Measurements from ENCODE around the gene NAT8L.

NAT8L gene

DNA sequence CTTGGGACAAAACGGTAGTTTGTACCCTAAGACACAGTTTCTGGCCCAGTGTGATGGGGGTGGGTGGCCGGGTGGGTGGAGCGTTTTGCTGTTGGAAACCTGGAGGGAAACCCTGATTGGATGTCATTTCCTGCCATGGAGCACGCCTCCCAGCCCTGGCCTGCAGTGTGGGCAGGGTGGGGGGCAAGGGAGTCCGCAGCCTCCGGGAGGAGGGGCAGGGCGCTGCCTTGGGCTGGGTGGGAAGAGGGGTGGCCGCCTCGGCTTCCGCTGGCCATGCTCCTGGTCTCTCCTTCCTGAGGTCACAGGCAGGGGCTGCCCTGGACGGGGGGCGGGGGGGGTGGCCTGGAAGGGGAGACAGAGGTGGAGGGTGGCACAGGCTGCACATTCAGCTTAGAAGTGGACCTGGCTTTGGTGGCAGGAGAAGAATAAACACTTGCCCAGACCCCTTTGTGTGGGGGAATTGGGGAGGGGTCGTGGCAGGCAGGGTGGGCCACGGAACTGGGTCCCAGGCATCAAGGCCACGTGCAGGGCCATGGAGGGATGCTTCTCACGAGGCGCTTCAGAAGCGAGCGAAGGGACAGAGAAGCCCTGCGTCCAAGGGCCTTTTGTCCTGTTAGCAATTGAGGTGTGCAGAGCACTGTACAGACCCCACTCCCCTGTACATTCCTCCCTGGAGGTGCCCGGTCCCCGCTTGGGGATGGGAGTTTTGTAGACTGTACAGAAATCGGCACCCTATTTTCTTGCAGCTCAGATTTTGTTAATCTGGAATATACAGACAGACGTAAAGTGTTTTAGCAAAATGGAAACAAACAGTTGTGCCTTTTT, 6.2 kb downstream of the NAT8L start:
- DNase-seq = no peak

DNA sequence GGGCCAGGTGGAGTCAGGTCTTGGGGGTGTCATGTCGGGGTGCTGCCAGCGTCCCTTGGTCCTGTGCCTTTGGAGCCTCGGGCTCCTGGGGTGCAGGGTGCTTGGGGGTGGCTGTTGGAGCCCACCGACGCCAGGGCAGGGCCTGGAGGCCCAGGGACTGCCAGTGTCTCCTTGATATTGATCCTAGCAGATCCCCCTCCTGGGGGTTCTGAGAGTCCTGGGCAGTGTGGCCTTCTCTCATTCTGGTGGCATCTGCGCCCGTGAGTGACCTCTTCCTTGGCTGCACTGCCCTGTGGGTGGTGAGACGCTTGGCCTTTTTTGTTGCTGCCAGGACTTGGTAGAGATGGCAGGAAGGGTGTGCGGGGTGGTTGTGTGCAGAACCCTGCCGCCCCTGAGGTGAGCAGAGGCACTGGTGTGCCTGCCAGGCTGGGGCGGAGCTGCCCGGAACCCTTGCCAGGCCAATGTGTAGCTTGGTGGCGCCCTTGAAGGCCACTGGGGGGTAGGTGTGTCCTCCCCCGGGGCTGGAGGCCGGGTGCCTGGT, 7.0 kb downstream of the NAT8L start:
- no peak for DNase-seq

DNA sequence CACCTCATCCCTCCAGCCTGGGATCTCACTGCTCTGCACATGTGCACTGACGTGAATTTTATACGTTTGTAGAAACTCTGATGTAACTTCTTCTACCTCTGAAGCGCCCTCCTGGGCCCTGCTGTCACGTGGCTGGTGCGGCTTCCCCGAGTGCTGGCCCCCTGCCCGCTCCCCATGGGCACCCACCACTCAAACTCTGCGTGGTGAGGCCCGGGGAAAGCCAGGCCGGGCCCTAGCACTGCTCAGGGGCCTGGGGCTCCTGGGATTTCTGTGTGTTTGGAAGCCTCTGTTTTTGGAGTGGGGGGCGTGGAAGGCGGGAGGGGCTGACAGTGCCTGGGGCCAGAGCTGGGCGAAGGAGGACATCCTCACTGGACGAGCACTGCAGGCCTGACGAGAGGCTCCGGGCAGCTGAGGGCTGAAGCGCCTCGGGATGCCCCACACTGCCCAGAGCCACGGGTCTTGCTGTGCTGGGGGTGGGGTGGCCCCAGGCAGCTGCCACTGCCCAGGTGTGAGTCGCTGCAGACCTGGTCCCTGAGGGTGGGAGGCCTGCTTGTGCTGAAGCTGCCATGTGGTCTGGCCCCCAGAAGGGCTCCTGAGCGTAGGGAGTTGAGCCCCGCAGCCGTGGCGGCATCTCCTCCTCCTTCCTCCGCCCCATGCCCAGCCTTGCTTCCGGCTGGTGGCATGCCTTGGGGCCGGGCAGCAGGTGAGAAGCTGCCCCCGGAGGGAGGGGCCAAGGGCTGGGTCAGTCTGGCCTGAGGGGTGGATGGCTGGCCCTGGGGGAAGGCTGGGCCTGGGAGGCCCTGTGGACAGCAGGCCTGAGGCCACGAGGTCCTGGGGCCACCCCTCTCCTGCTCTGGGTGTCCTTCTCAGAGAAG, 7.7 kb downstream of the NAT8L start:
- no peak for DNase-seq

DNA sequence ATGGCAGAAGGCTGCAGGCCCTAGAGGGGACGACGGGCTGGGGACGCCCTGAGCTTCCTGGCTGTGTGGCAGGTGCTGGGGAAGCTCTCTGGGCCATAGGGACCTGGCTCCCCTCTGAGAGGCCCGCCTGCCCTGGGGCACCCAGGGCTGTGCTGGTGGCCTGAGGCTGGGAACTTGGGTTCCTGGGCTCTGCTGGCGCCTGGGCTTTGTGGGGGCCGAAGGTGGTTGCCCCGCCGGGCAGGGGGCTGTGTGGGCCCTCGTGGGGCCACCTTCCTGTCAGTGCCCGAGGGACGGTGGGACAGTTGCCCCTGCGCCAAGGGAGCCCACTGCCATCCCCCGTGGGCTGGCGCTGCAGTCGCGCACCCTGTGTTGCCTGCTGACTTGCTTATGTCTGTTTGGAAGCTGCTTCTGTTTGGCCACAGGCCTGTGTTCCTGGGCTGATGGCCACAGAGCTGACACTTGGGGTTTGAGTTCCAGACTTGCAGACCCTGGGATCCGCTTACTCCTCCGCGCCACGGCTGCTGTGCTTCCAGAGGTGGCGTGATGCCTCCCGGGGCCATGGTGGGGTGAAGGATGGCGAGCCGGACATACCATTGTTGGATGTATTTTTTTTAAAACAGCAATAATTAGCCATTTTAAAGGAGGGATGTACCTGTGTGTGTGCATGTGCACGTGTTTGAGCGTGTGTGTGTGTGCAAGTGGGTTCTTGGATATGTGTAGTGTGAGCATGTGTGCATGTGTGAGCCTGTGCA, 8.5 kb downstream of the NAT8L start:
- DNase-seq = no peak

DNA sequence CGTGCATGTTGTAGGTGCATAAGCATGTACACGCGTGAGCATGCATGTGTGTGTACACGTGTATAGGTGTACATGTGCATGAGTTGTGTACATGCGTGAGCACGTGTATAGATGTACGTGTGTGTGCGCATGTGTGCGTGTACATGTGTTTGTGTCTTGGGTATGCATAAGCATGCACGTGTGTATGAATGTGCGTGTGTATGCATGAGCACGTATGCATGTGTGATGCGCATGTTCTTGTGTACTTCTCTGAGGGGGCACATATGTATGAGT, 9.0 kb downstream of the NAT8L start:
- DNase-seq = no peak

DNA sequence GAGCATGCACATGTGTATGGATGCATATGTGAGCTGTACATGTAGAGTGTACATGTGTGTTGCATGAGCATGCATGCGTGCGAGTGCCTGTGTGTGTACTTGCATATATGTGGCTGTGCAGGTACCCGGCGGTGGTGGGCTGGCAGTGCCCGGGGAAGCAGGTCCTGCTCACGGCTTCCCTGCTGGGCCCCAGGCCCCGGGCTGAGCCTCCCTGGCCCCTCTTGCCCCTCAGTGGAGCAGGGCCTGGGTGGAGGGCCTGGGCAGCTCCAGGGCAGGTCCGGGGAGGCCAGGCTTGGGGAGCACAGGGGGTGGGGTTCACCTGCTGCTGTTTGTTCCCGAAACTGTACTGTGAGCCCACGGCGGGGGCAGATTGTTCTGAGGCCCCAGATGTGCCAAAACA, 9.4 kb downstream of the NAT8L start:
- no peak for DNase-seq

DNA sequence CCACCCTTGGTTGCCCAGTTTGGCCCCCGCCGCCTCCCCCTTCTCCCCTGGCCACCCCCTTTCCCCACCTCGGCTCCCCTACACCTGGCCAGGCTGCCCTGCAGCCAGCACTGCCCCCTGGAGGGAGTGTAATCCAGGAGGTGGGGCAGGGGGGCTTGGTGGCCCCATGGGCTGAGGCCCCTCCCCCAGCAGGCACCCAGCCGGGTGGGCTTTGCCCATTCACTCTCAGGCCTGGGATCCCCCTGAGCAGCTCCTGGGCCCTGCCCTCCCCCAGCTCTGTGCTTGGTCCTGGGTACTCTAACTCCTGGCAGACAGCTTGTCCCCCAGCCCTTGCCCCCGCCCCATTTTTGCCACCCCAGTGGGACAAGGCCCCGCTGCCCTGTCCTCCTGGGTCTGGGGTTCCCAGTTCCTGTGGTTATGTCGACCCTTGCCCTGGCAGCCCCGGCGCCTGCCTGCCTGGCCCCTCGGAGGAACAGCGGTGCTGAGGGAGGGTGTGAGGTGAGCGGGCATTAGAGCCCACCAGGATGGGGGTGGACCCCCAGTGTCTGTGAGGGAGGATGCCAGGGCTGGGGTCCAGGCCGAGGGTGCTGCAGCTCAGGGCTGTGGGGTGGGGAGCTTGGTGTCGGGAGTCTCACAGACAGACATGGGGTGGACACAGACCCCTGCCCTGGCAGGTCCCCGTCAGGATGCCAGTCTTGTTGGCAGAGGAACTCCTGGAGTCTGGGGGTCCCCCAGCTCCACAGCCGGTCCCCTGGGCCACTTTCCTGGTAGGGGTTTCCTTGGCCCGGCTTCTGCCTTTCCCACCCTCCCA, 10.2 kb downstream of the NAT8L start:
- DNase-seq = no peak

DNA sequence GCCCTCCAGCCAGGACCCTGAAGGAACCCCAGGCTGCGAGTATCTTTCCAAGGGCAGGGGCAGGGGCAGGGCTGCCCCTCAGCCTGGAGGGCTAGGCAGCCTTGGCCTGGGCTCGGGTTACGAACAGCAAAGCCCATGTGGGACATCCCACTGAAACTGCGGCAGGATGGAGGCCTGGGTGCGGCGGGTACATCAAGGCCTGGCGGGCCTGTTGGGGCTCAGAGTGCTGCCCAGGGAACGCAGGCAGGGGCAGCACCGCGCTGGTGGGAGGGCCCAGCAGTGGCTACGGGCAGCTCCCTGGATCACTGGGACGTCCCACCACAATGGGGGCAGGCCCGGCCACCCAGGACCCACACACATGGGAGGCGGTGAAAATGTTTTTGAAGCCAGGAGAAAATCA, 10.9 kb downstream of the NAT8L start:
- DNase-seq = no peak

DNA sequence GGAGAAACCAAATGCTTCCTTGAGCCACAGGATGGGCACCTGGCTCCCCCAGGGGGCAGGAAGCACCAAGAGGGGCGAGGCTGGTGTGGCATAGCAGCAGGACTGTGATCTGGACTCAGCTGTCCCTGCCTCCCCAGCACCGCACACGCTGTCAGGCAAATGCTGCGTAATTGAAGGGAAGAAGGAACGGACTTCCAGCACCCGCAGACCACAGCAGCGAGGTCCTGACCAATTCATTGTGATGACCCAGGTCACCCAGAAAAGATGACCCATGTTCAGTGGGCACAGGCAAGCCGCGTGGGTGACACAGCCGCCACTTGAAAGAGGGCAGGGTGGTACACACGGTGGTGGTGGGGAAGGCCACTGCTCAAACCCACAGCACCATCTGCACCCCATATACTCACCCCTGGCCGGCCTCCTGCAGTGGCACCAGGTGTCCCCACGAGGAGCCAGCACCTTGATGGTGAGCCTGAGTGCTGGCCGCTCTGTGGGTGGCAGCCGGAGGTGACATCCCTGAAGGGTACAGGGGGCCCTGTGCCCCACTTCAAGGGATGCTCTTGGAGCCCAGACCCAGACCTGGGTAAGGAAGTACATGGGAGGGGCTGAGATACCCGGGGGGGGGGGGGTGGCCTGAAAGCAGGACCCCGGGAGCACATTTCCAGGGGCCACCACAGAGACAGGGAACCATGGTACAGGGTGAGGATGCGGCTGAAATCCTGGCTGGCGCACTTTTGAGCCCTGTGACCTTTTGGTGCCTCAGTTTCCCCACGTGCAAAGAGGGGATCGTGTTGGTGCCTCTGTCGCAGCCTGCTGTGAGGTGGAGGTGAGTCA, 11.5 kb downstream of the NAT8L start:
- no peak for DNase-seq

DNA sequence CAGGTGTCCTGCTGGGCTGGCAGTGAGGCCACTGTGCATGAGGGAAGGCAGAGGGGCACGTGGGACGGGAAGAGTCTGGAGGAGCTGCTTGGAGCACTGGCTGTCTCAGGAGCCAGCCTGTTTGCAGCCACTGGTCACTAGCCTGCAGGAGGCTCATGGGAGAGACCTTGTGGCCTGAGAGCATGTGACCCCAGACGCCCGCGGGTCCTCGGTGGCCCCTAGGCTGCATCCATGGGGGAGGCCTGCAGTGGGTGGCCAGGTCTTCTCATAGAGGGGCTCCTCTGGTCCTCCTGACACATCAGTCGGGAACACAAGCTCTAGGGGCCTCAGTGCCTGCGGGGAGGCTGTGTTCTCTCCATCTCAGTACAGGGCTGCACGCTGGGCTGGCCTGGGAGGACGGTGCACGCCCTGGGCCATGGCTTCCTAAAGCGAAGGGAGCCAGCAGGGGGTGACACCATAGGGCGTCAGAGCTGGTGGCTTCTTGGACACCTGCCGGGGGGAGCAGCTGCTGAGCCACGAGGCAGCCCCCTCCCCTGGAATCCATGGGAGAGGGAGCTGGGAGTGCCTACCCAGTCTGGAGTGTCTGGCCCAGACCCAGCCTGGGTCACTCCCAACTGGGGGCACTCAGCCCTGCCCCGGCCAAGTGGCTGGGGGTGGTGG, 12.3 kb downstream of the NAT8L start:
- no peak for DNase-seq

DNA sequence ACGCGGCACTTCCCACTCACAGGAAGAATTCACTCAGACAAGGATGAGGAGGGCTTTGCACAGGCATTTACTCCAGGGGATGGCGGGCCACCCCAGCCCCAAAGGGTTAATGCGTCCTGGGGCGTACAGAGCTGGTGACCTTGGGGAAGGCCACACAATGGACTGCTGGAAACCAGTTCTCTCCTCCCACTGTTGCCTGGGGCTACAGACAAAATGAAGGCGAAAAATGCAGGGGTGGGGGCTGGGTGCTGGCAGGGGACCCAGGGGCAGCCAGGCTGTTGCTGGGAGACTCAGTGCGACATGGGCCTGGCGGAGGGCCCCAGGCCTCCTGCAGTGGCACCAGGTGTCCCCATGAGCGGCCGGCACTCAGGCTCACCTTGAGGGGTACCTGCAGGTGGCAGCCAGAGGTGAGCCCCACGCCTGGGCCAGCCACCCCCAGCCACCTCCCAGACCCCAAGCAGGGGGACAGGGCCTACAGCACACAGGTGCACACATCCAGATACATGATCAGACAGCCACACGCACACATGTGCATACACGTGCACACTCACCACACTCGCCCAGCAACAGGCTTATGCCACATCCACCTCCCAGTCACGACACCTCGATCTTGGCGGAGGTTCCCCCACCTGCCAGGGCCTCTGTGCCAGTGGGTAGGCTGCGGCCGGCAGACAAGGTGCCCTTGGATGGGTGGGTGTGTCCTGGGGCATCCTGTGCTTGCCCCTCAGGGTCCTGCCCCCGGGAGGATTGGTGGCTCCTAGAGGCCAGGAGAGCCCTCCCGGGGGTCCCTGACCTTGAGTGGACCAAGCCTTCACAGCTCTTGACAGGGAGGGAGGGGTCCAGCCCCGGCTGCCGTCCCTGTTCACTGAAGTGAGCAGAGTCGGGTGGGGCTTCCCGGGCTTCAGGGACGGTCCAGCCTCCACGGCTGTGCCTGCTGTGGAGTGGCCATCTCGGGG, 13.1 kb downstream of the NAT8L start:
- no peak for DNase-seq

DNA sequence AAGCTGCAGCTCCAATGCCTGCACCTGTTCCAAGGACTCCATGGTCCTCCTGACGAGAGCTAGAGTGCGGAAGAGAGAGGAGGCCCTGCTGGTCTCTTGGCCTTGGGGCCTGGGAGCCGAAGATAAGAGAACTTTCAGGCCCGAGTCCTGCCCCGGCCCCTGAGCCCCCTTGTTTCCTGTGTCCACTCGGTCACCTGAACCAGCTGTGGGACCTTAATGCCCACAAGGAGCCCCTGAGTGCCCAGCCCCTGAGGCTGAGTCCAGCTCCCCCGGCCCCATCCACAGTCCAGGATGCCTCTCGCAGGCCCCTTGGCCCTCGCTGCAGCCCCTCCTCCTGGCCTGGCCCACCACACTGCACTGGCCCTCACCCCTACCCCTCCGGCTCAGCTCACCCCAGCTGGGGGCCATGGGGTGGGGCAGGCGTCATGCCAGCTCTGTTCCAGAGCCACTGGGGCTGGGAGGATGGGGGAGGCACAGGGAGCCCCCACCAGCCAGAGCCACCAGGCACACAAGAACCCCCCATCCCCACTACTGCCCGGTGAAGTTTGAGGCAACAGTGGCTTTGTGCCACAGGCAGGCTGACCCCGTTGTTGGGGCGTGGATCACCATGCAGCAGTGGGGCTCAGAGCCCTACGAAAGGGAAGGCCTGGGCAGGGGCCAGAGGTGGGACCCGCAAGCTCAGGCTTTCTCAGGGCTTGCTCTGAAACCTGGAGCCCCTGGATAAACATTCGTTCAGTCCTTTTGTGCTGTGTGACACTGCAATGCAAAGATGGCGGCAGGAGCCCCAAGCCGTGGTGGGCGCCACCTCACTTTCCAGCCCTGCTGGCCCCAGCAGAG, 14.1 kb downstream of the NAT8L start:
- no peak for DNase-seq

DNA sequence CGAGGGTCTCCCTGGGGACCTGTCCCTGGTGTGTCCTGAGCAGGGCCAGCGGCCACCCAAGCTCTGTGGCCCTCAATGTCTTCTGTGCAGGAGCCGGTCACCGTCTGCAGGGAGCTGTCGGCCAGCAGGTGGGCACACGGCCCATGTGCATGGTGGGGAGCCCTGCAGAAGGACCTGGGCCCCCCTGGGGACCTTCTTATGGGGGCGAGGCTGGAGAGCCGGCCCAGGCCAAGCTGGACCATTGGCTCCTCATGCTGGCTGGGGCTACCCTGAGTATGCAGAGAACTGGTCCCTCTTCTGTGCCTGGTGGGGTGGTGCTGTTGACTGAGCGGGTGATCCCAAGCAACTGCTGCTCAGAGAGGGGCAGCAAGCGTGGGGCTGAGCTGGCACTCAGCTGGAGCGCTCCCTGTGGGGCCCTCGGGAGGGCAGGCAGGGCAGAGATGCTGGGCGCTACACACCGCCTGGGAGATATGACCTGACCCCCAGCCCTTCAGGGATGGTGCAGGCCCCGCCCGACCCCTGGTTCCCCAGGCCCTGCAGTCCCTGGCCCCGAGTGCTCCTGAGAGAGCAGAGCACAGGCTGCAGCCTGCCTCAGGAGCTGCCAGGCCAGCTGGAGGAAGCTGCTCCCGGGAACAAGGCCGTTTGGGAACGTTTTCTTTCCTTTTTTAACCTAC, 14.8 kb downstream of the NAT8L start:
- no peak for DNase-seq

DNA sequence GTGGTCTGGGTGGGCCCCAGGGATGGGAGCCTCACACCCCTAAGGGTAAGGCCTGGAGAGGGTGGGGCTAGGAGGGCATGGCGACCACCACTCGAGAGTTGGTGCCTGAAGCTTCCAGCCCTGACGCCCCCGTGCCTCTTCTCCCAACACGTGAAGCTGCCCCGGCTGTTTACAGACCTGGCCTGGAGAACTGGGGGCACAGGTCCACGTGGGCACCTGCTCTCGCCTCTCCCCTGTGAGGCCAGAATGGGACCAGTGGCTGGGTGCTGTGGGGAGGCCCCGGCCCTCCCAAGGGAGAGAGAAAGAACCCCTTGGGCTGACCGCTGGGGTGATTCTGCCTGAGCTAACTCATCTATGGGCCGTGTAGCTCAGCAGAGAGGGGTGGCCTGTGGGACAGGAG, 15.5 kb downstream of the NAT8L start:
- DNase-seq = no peak

DNA sequence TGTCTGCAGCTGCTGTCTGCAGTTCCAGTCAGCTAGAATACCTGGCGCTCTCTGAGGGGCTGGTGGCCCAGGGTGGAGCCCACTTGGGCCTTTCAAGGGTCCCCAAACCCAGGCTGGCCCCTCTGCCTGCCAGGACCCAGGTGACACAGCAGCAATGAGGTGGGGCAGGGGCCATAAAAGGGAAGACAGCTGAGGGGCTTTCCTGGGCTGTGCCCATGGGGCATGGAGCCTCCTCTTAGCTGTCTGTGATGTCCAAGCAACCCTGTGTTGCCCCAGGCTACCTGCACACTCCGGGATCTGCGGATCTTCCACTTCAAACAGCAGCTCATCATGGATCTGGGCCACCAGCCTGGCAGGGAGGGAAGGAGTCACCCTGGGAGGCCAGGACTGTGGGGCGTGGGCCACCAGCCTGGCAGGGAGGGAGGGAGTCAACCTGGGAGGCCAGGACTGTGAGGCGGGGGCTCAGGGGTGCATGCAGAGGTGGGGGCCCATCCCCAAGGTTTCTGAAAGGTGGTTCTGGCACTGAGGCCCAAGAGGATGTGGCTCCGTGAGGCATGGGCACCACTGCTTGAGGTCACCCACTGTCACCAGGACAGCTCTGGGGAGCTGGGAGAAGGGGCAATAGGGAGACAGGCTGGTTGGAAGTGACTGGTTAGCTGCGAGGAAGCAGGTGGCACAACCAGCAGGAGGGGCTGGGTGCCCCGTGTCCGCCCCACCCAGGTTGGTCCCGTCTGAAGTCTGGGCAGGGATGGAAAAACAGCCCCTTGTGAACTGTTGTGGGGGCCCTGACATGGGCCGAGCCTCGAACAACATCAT, 16.3 kb downstream of the NAT8L start:
- DNase-seq = no peak

DNA sequence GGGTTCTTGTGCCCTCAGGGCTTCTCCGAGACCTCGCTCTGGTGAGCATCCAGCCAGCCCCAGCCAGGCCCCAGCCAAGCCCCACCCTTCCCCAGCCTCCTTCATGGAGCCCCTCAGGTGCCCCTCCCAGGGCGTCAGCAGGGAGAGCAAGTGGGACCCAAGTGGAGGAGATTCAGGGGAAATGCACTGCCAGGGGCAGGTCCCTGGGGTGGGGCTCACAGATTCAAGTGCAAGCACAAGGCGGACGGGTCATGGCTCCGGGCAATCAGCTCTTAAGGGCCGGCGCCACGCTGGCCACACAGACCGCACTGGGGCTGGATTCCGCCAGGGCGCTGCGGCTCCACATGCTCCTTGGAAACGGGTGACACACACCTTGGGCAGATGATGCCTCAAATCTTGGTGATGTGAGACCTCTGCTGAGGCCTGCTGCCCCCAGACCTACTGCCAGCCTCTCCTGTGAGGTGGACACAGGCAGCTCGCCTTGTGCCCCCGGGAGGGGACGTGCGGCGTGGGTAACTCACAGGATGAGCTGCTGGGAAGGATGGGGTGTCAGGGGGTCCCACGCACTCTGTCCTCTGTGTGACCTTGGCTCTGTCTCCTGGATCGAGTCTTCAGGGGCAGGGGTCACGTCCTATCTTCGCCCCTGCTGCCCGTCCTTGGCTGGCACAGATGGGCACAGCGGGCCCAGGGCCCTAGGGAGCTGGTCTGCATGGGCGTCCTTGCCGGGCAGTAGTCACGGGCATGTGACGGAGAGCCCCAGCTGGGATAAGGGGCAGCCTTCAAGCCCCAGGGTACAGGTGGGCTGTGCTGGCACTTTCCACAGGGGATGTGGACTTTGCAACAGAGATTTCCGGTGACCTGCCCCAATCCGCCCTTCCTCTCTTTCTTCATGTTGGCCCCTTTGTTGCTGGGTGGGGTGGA, 17.1 kb downstream of the NAT8L start:
- DNase-seq = no peak
